ENCODE results near the gene DBP. TPM values are rescaled to one million over a fixed set of nuclear protein-coding genes. Genes with fewer than 3 reads are reported as not detected.

Gene DBP
- total RNA-seq, 6 experiments from 2014 or later: 1.8 to 11.6 (median 3.3) TPM

GRCh38 chr19:48618278-48618915 lies 18.8 kb downstream of the DBP start:
- TF ChIP-seq, protein P1, sequence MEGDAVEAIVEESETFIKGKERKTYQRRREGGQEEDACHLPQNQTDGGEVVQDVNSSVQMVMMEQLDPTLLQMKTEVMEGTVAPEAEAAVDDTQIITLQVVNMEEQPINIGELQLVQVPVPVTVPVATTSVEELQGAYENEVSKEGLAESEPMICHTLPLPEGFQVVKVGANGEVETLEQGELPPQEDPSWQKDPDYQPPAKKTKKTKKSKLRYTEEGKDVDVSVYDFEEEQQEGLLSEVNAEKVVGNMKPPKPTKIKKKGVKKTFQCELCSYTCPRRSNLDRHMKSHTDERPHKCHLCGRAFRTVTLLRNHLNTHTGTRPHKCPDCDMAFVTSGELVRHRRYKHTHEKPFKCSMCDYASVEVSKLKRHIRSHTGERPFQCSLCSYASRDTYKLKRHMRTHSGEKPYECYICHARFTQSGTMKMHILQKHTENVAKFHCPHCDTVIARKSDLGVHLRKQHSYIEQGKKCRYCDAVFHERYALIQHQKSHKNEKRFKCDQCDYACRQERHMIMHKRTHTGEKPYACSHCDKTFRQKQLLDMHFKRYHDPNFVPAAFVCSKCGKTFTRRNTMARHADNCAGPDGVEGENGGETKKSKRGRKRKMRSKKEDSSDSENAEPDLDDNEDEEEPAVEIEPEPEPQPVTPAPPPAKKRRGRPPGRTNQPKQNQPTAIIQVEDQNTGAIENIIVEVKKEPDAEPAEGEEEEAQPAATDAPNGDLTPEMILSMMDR (IDR thresholded peaks at IDR 0.05): no peak
- no peak for TF ChIP-seq POLR2A (IDR thresholded peaks at IDR 0.05)
- Histone ChIP-seq H3K27me3 (no peaks in the 10 kb centered on the region), H3K4me1 (peaks cover 0 to 37% (median 13%) of the 10 kb centered on the region in 4 donors), H3K4me3 (peak overlapping the region; percentile 64 to 91 (median 70)), H3K9me3 (no peaks in the 10 kb centered on the region), H3K36me3 (peaks cover 0 to 28% (median 16%) of the 10 kb centered on the region in 4 donors), H3K27ac (peak overlapping the region; percentile 64 to 84 (median 82))
- ATAC-seq: no peak
- 2% methylated on average over 16 of the region's 18 CpGs for WGBS (ENCODE audit: insufficient coverage, low coverage, low lambda C conversion rate, missing lambda C conversion rate)
- no peak for DNase-seq
- intact Hi-C loops (cut with DNase I): no loop called here

GRCh38 chr19:48617146-48617937 lies 19.8 kb downstream of the DBP start:
- Histone ChIP-seq H3K27me3 (no peaks in the 10 kb centered on the region), H3K27ac (no peak overlapping the region), H3K9me3 (no peaks in the 10 kb centered on the region), H3K4me1 (peaks cover 0 to 28% (median 11%) of the 10 kb centered on the region in 4 donors), H3K4me3 (peak overlapping the region; percentile 64 to 91 (median 70)), H3K36me3 (peaks cover 0 to 28% (median 16%) of the 10 kb centered on the region in 4 donors)
- no peak for DNase-seq
- intact Hi-C loops (cut with DNase I): no loop called here
- 53% methylated on average over 12 of the region's 18 CpGs for WGBS (ENCODE audit: insufficient coverage, low coverage, low lambda C conversion rate, missing lambda C conversion rate)
- TF ChIP-seq POLR2A (IDR thresholded peaks at IDR 0.05): no peak
- TF ChIP-seq, protein P1 (IDR thresholded peaks at IDR 0.05): no peak
- ATAC-seq: no peak

DNA sequence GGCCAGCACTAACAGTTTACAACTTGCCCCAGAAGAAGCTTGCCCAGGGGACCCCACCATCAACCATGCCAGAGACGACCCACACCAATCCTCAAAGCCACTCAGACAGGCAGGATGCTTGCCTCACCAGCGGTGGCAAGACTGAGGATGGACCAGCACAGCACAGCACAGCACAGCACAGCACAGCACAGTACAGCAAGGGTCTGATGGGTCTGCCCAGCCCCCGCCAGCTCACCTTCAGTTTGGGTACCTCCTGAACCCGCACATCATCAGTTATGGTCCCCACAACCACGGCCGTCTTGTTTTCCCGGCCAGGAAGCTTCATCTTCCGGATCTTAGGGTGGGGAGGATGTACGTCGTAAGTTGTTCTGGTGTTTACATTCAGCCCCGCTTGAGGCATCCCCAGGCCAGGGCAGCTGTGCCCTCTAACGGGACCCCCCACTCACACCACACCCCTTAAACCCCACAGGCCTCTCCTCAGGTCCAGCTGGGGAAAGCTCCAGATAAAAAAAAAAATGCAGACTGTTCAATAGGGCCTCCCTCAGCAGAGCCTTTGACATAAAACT lies 20.6 kb downstream of the DBP start:
- TF ChIP-seq, protein P1 (IDR thresholded peaks at IDR 0.05): no peak
- no peak for TF ChIP-seq POLR2A (IDR thresholded peaks at IDR 0.05)
- WGBS (ENCODE audit: insufficient coverage, low coverage, low lambda C conversion rate, missing lambda C conversion rate): 90% methylated on average over 10 of the region's 12 CpGs
- Histone ChIP-seq H3K9me3 (no peaks in the 10 kb centered on the region), H3K27me3 (no peaks in the 10 kb centered on the region), H3K27ac (no peak overlapping the region), H3K36me3 (peaks cover 0 to 28% (median 16%) of the 10 kb centered on the region in 4 donors), H3K4me3 (no peak overlapping the region), H3K4me1 (peaks cover 0 to 26% (median 11%) of the 10 kb centered on the region in 4 donors)
- ATAC-seq: no peak
- no peak for DNase-seq
- intact Hi-C loops (cut with DNase I): no loop called here

DNA sequence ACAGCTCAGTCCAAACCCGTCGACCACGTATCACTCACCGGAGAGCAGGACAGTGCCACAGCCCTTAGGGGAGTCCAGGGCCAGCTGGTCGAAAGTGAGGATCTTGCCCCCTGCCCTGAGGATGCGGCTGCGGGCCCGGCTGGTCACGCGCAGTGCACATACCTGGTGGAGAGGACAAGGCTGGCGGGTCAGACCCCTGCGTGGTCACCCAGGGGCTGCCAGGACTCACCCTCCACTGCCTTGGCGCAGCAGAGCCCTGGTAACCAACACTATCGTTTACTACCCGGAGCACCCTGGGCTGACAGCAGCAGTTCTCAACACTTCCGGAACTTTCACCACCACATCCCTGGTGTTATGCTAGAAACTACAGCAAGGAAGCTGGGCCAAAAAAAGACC lies 21.1 kb downstream of the DBP start:
- intact Hi-C loops (cut with DNase I): no loop called here
- DNase-seq (no peak), ATAC-seq (no peak)
- Histone ChIP-seq H3K36me3 (peaks cover 0 to 28% (median 16%) of the 10 kb centered on the region in 4 donors), H3K9me3 (no peaks in the 10 kb centered on the region), H3K27me3 (no peaks in the 10 kb centered on the region), H3K27ac (no peak overlapping the region), H3K4me1 (peaks cover 0 to 26% (median 11%) of the 10 kb centered on the region in 4 donors), H3K4me3 (no peak overlapping the region)
- TF ChIP-seq POLR2A (IDR thresholded peaks at IDR 0.05): no peak
- TF ChIP-seq, protein P1 (IDR thresholded peaks at IDR 0.05): no peak
- 63% methylated on average over 3 of the region's 16 CpGs for WGBS (ENCODE audit: insufficient coverage, low coverage, low lambda C conversion rate, missing lambda C conversion rate)
